ENCODE data around the gene DND1.
"Not testable (repeated sequence)": the region's sequence is repeated elsewhere in the genome, so short reads cannot be mapped to it uniquely, and the experiment has no call there.

The DND1 gene

GRCh38 chr5:140672455-140673186 lies 755 bp downstream of the DND1 start:
- DNase-seq = peak; percentile 28

- no peak for DNase-seq
These were observed 1.8 kb downstream of the DND1 start for GRCh38 chr5:140671472-140672125.

DNA sequence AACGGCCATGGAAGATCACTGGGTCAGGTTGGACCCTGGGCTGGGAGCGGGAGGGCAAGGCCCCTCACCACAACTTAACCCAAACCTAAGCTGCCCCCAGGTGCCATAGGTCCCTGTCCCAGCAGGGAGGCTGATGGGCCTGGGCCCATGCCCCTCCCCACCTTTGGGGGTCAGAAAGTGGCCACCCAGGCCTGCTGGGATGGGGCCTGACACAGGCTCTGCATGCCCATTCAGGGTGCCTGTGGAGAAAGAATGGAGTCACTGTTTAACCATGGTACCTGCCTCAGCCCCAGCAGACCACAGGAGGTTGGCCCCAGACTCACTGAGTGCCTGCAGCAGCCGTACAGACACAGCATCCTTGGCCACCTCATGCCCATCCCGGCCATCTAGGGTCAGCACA lies 2.3 kb downstream of the DND1 start:
- not testable (repeated sequence) for DNase-seq

DNA sequence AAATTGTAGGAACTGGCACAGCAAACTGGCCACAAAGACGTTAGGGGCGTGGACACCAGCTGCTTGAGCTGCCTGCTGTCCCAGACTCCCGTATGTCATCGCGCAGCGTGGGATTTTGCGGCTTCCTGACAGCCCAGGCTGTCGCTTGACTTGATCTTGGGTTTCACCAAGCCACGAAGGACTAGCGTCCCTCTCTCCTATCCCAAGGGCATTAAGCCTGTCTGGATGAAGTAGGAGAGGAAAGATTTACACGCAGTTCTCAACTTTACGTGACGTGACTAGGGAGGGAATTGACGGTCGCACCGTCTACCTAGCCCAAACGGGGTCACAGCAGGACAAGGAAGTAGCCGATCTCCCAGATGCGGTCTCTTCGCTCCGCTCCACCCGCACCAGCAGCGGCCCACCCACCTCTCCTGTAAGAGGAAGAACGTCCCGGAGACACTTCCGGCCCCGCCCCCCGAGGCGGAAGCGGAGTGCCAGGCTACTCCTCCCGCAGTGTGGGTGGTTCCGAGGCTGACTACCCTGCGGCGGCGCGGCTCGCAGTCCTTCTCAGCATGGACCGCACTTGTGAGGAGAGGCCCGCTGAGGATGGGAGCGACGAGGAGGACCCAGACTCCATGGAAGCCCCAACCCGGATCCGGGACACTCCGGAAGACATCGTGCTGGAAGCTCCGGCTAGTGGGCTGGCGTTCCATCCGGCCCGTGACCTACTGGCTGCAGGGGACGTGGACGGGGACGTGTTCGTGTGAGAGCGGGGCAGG lies 8.8 kb downstream of the DND1 start, which contains the start of gene WDR55:
Gene WDR55, plus strand, starts transcription at position 546 of the 761 bp plus-strand sequence. Its CDS starts 9 bp downstream, at position 555.
- DNase-seq = peak; percentile 91

GRCh38 chr5:140664030-140664358 lies 9.4 kb downstream of the DND1 start:
- DNase-seq = no peak

DNA sequence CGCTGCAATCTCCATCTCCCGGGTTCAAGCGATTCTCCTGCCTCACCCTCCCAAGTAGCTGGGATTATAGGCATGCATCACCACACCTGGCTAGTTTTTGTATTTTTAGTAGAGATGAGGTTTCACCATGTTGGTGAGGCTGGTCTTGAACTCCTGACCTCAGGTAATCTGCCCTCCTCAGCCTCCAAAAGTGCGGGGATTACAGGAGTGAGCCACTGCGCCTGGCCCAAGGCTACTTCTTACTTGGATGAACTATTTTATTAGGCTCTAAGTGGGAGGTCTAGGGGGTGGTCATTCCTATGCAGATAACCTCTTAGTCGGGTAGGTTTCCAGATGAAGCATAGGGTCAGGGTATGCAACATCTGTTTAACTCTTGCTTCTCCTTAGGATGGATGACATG lies 13.0 kb downstream of the DND1 start:
- DNase-seq = not testable (repeated sequence)

DNA sequence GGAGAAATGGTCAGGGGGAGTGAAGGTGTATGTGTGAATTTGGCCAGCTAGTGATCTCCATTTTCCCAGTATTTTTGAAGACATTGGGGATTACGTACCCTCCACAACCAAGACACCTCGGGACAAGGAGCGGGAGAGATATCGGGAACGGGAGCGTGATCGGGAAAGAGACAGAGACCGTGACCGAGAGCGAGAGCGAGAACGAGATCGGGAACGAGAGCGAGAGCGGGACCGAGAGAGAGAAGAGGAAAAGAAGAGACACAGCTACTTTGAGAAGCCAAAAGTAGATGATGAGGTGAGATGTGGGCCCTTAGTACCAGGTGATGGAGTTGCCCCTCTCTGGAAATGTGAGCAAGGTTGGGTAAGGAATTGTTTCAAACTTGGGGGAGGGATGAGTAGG lies 14.5 kb downstream of the DND1 start:
- no peak for DNase-seq

DNA sequence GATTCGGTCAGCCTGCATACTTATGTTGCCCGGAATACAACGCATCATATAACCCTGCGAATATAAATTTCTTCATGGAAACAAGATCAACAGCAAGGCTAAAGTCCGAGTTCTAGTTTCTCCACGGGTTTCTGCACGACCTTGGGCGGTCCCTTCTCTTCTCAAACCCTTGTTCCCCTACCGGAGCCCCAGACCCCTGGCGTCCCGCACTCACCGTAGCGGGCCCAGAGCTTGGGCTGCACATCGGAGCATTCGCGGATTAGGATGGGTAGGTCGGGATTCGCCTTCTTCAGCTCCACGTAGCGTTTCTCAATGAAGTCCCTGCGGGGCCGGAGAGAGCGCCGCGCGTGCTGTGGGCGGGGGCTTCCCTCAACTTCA lies 26.3 kb downstream of the DND1 start:
- no peak for DNase-seq

DNA sequence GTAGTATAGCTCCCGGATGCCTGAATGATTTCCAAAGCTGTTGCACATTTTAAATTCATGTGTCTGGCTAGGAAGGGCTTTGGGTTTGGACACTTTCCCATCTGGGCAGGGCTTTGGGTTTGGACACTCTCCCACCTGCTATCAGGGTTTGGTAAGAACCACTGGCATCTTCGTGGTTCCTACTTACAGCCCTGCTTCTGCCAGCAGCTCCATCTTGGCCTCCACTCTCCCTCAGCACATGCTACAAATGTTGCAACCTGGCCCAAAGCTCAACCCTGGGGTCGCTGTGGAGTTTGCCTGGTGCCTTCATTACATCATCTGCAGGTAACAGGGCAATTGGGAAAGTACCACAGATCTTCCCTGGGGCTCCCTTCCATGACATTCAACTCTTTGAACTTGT lies 30.7 kb downstream of the DND1 start:
- DNase-seq = peak; percentile 41

DNA sequence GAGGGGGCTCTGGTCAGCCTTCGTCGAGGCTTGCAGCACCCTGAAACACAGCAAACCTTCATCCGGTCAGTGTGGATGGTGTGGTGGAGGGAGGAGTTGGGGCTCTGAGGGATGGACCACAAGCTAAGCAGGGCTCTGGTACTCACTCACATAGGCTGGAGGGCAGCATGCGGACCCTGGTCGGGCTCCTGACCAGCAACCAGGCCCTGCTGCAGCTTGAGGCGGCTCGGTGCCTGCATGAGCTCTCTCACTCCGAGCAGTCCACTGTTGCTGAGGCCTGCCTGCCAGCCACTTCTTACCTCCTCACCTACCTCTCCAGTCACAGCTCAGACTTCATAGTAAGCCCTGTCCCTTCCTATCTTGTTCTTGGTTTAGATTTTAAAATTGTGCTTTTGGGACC lies 31.7 kb downstream of the DND1 start:
- DNase-seq = no peak

GRCh38 chr5:140639148-140639981 lies 34.0 kb downstream of the DND1 start, which contains the start of gene TMCO6:
Gene TMCO6 (plus strand): TSS chr5:140639451. CDS start chr5:140639528, 77 bp downstream.
- DNase-seq = peak; percentile 94

DNA sequence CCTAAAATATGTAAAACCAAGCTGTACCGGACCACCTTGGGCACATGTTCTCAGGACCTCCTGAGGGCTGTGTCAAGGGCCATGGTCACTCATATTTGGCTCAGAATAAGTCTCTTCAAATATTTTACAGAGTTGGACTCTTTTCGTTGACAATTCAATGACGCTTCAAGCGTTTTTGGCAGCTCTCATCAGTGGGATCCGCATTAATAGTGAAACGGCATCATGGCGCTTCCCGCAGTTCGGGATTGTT lies 34.6 kb downstream of the DND1 start:
- DNase-seq = not testable (repeated sequence)

DNA sequence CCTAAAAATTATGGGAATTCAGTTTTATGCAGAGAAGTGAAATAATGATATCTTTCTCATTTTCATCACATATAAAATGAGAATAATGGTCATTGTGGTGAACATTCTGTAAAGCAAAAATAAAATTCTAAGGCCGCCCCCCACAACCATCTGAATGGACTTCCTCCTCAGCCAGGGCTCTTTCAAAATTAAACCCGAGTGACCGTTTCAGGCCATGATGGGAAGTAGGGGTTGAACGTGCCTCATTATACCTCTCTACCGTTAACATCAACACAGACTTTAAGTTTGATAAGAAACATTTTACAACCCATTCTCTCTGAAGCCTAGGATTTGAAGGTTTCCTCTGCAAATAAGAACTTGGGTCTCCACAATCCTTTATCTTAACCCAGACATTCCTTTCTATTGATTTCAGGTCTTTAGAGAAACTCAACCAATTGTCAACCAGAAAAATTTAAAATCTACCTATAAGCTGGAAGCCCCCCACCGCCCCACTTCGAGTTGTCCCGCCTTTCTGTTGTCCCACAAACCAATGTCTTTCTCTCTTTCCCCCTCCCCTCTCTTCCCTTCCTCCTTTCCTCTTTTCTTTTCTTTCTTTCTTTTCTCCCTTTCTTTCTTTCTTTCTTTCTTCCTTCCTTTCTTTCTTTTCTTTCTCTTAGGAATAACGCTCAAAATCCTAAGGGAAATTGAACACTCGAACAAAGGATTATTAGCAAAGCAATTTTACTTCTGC lies 35.8 kb downstream of the DND1 start:
- DNase-seq = no peak

- no peak for DNase-seq
These were observed 37.8 kb downstream of the DND1 start for GRCh38 chr5:140635291-140636257.

DNA sequence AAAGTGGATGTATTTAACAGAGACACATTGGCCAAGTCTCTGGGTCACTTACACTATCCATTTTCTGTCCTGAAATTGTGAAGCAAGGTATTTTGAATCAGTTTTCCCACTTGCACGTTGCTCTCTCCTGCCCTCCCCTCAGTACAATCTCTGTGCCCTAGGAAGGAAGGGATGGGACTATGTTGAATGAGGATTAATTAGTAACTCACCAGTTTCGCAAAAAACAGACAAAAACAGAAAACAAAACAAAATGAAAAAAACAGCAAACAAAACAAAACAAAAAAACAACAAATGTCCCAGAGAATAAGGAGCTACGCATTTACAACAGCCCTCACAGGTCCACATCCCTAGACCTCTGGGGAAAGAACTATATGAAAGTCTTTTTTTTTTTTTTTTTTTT lies 39.3 kb downstream of the DND1 start:
- DNase-seq = no peak

GRCh38 chr5:140633501-140633900 lies 39.9 kb downstream of the DND1 start:
- DNase-seq = no peak

- DNase-seq = no peak
These were observed 40.3 kb downstream of the DND1 start, which contains the start of gene CD14 for GRCh38 chr5:140633021-140633471. Gene CD14 (minus strand): TSS chr5:140633175. CDS start chr5:140633071, 104 bp downstream.

GRCh38 chr5:140632366-140633020 lies 40.9 kb downstream of the DND1 start:
- DNase-seq = peak; percentile 27

DNA sequence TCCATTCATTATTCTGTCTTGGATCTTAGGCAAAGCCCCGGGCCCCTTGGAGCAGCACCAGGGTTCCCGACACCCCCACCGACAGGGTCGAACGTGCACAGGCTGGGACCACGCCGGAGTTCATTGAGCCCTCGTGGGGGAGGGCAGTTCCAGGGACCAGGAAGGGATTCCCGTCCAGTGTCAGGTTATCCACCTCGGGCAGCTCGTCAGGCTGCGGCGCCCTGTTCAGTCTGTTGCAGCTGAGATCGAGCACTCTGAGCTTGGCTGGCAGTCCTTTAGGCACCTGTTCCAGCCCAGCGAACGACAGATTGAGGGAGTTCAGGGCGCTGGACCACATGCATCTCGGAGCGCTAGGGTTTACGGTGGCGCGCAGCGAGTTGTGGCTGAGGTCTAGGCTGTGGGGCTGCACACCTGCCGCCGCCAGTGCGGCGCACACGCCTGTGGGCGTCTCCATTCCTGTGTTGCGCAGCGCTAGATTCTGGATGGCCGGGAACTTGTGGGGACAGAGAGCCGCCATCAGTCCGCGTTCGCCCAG lies 41.5 kb downstream of the DND1 start:
- no peak for DNase-seq

- DNase-seq = no peak
These were observed 42.3 kb downstream of the DND1 start for GRCh38 chr5:140631036-140631417.

All from fibroblast of skin of abdomen (primary cell).